Stromal cell of bone marrow (primary cell): Measurements from ENCODE around the gene FOLR3.
"Not testable (repeated sequence)": the region's sequence is repeated elsewhere in the genome, so short reads cannot be mapped to it uniquely, and the experiment has no call there.

ENCODE experiments used
- DNase-seq: peaks from one replicate; pipeline ENCODE4 v3.0.0-alpha.2; 2012; ENCODE audit warnings: low read depth

The FOLR3 gene

GRCh38 chr11:72162891-72163492 is 27.5 kb downstream of the FOLR3 start:
- DNase-seq, result no peak

GRCh38 chr11:72164187-72164586 is 28.7 kb downstream of the FOLR3 start:
- DNase-seq, result not testable (repeated sequence)

GRCh38 chr11:72169046-72169555 is 33.6 kb downstream of the FOLR3 start:
- DNase-seq, result not testable (repeated sequence)

- not testable (repeated sequence) for DNase-seq
Measured at GRCh38 chr11:72169754-72170153, 34.2 kb downstream of the FOLR3 start.

- DNase-seq, result not testable (repeated sequence)
Measured at GRCh38 chr11:72172043-72172442, 36.5 kb downstream of the FOLR3 start.

- no peak for DNase-seq
Measured at GRCh38 chr11:72173291-72173690, 37.8 kb downstream of the FOLR3 start.

GRCh38 chr11:72174302-72175070 is 39.0 kb downstream of the FOLR3 start:
- DNase-seq, result no peak

- DNase-seq, result no peak
Measured at GRCh38 chr11:72177656-72178055, 42.1 kb downstream of the FOLR3 start.

GRCh38 chr11:72179049-72179803 is 43.7 kb downstream of the FOLR3 start:
- DNase-seq, result no peak

- DNase-seq, result peak; percentile 13
Measured at GRCh38 chr11:72179804-72180396, 44.4 kb downstream of the FOLR3 start.

GRCh38 chr11:72180892-72181552 is 45.5 kb downstream of the FOLR3 start:
- DNase-seq, result not testable (repeated sequence)

GRCh38 chr11:72181553-72181958 is 46.0 kb downstream of the FOLR3 start:
- DNase-seq, result not testable (repeated sequence)

- DNase-seq, result no peak
Measured at GRCh38 chr11:72188267-72188666, 52.7 kb downstream of the FOLR3 start.
